ENCODE data around the gene PTPN9.
"Not testable (repeated sequence)": the region's sequence is repeated elsewhere in the genome, so short reads cannot be mapped to it uniquely, and the experiment has no call there.

Gene PTPN9

DNA sequence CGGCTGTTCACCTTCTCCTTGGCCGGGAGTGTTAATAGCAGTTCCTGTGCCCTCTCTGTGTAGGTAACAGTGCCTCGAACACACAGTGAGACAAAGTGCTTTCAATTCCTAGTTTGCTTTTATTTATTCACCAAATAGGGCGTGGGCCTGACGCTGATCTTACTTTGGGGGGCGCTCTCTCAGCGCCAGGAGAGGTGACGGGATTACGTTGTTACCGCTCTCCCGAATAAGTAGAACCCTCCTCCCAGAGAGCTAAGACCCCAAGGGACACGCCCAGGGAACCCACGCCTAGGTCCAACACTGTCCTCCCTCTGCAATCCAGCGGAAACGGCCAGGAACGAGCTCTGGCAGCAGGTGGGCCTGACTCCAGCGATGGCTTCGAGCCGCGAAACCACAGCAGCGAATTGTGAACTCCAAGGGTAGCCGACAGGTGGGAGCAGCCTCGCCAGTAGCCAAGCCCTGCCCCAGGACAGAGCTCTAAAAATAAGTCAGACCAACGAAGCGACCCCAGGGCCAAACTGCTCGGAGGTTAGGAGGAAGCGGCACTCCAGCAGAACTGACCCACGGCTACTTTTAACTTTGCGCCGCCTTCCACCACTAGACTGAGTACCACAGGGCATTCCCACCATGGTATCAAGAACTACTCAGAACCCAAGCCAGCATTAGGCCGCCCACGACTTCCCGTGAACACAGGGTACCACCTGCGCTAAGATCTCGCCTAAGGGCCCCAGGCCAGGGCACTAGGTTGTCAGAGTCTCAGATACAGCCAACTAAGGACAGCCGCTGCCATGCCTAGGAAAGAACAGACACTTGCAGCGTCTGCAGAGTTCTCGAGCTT is 126.0 kb downstream of the PTPN9 start:
- in situ Hi-C loops (cut with HindIII; ENCODE audit: low pct_unique_long_range_greater_than_20kb, low sequenced_read_pairs): no loop called here
- DNase-seq (ENCODE audit: low read depth in 1 of 2, low spot score in 1 of 2): peak in 1 of 2 experiments; percentile 27
- no peak for TF ChIP-seq JUND (IDR thresholded peaks at IDR 0.05; ENCODE audit: low read depth)

DNA sequence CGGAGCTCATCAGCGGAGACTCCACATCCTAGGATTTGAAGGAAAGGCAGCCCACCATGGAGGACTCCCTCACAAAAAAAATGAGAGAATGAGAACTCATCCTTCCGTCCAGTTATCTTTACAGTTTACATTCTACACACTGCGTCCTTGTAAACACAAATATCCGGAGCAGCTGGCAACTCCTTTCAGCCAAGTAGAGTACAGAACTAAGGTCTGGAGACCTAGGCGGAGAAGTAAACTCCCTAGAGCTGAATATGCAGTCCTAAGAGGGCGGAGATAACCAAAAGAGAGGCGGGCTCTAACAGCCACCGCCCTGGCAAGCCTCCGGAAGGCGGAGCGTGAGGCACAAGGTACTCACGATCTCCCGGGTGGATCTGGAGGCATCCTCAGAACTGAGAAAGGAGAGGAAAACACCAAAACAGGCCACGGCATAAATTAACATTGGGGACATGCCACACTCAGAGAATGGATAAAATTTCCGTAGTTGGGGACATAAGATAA is 126.7 kb downstream of the PTPN9 start:
- in situ Hi-C loops (cut with HindIII; ENCODE audit: low pct_unique_long_range_greater_than_20kb, low sequenced_read_pairs): no loop called here
- no peak for TF ChIP-seq JUND (IDR thresholded peaks at IDR 0.05; ENCODE audit: low read depth)
- DNase-seq (ENCODE audit: low read depth in 1 of 2, low spot score in 1 of 2): peak in 1 of 2 experiments; percentile 91

GRCh38 chr15:75451674-75452363 is 127.3 kb downstream of the PTPN9 start, which contains the start of gene SIN3A:
Gene SIN3A (minus strand): TSS chr15:75451690. CDS start chr15:75430375, 21,315 bp downstream.
- TF ChIP-seq JUND (IDR thresholded peaks at IDR 0.05; ENCODE audit: low read depth): no peak
- in situ Hi-C loops (cut with HindIII; ENCODE audit: low pct_unique_long_range_greater_than_20kb, low sequenced_read_pairs): no loop called here
- peak; percentile 77 to 100 for DNase-seq (ENCODE audit: low read depth in 1 of 2, low spot score in 1 of 2)

DNA sequence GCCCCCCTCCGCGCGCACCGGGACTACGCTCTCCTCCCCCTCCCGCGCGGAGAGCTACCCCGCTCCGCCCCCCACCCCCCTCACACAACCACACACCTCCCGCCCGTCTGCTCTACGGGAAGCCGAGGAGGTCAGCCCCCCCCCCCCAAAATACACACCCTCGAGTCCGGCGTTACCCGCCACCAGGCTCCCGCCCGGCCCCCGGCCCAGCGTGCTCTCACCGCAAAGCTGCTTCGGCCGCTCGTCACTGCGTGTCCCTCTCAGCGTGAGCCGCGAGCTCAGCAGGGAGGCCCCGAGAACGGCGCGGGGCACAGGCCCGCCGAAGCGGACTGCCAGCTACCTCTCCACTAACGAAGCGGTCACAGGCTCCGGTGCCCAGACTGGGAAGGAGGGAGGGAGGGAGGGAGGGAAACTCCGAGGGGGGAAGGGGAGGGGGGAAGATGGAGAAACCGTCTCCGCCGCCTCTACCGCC is 127.9 kb downstream of the PTPN9 start:
- in situ Hi-C loops (cut with HindIII; ENCODE audit: low pct_unique_long_range_greater_than_20kb, low sequenced_read_pairs): no loop called here
- TF ChIP-seq JUND (IDR thresholded peaks at IDR 0.05; ENCODE audit: low read depth): no peak

GRCh38 chr15:75450307-75451201 is 128.6 kb downstream of the PTPN9 start:
- no peak for TF ChIP-seq JUND (IDR thresholded peaks at IDR 0.05; ENCODE audit: low read depth)

More for the DNA sequence above, 127.9 kb downstream of the PTPN9 start:
- no peak for DNase-seq (ENCODE audit: low read depth in 1 of 2, low spot score in 1 of 2)

DNA sequence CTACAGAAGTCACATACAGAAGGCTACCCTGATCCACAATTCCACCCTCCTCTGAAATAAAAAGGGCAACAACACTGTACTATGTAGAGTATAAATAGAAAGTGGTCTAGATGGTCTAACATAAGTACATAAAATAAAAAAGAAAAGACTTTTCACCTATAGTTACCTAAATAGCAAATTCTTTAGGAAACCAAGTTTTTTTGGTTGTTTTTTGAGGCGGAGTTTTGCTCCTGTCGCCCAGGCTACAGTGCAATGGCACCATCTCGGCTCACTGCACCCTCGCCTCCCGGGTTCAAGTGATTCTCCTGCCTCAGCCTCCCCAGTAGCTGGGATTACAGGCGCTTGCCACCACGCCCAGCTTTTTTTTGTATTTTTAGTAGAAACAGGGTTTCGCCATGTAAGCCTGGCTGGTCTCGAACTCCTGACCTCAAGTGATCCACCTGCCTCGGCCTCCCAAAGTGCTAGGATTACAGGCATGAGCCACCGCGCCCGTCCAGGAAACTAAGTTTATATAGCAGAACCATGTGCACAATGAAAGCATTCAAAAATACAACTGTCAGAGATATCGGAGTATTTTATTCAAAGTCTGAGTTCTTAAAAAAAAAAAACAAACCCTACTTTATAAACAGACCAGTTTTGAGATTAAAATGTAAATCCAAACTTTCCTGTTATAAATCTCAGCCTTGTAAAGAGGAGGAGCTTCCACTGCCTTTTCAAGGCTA is 129.4 kb downstream of the PTPN9 start:
- in situ Hi-C loops (cut with HindIII; ENCODE audit: low pct_unique_long_range_greater_than_20kb, low sequenced_read_pairs): no loop called here
- no peak for TF ChIP-seq JUND (IDR thresholded peaks at IDR 0.05; ENCODE audit: low read depth)
- no peak for DNase-seq (ENCODE audit: low read depth in 1 of 2, low spot score in 1 of 2)

More at GRCh38 chr15:75450307-75451201, 128.6 kb downstream of the PTPN9 start:
- in situ Hi-C loops (cut with HindIII; ENCODE audit: low pct_unique_long_range_greater_than_20kb, low sequenced_read_pairs): no loop called here
- DNase-seq (ENCODE audit: low read depth in 1 of 2, low spot score in 1 of 2): peak in 1 of 2 experiments; percentile 99

DNA sequence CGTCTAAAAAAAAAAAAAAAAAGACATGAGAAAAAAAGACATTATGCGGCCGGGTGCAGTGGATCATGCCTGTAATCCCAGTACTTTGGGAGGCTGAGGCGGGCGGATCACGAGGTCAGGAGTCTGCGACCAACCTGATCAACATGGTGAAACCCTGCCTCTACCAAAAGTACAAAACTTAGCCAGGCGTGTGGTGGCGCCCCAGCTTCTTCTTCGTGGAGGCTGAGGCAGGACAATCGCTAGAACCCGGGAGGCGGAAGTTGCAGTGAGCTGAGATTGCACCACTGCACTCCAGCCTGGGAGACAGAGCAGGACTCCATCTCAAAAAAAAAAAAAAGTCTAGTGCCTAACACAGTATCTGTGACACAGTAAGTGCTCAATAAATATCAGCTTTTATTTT is 130.9 kb downstream of the PTPN9 start:
- in situ Hi-C loops (cut with HindIII; ENCODE audit: low pct_unique_long_range_greater_than_20kb, low sequenced_read_pairs); DNase-seq (ENCODE audit: low read depth in 1 of 2, low spot score in 1 of 2): not testable (repeated sequence)

GRCh38 chr15:75446151-75446550 is 133.0 kb downstream of the PTPN9 start:
- in situ Hi-C loops (cut with HindIII; ENCODE audit: low pct_unique_long_range_greater_than_20kb, low sequenced_read_pairs): no loop called here
- no peak for DNase-seq (ENCODE audit: low read depth in 1 of 2, low spot score in 1 of 2)
- no peak for TF ChIP-seq JUND (IDR thresholded peaks at IDR 0.05; ENCODE audit: low read depth)

DNA sequence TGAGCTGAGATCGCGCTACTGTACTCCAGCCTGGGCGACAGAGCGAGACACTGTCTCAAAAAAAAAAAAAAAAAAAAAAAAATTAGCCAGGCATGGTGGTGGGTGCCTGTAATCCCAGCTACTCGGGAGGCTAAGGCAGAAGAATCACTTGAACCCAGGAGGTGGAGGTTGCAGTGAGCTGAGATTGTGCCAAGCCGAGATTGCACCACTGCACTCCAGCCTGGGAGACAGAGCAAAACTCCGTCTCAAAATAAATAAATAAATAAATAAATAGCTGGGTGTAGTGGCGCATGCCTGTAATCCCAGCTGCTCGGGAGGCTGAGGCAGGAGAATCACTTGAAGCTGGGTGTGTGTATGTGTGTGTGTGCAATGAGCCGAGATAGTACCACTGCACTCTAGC is 133.8 kb downstream of the PTPN9 start:
- in situ Hi-C loops (cut with HindIII; ENCODE audit: low pct_unique_long_range_greater_than_20kb, low sequenced_read_pairs); DNase-seq (ENCODE audit: low read depth in 1 of 2, low spot score in 1 of 2): not testable (repeated sequence)

DNA sequence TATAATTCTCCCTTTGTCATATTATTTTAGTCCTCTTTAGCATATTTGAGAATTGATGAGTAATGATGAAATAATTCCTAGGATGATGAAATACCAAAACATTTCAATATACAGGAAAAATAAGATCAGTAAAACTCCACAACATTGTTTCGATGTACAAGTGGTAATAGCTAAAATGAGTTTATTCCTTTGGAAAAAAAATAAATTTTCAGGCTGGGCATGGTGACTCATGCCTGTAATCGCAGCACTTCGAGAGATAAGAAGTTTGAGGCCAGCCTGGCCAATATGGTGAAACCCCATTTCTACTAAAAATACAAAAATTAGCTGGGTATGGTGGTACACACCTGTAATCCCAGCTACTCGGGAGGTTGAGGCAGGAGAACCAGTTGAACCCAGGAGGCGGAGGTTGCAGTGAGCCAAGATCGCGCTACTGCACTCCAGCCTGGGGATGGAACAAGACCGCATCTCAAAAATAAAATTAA is 135.1 kb downstream of the PTPN9 start:
- in situ Hi-C loops (cut with HindIII; ENCODE audit: low pct_unique_long_range_greater_than_20kb, low sequenced_read_pairs); DNase-seq (ENCODE audit: low read depth in 1 of 2, low spot score in 1 of 2): not testable (repeated sequence)

- no peak for DNase-seq (ENCODE audit: low read depth in 1 of 2, low spot score in 1 of 2)
- in situ Hi-C loops (cut with HindIII; ENCODE audit: low pct_unique_long_range_greater_than_20kb, low sequenced_read_pairs): no loop called here
- no peak for TF ChIP-seq JUND (IDR thresholded peaks at IDR 0.05; ENCODE audit: low read depth)
Observed at GRCh38 chr15:75437721-75438120, 141.4 kb downstream of the PTPN9 start.

Data from T47D (cell line).